SK-N-SH (cell line): ENCODE measurements around the gene ACLY. TPM values are rescaled to one million over a fixed set of nuclear protein-coding genes. Genes with fewer than 3 reads are reported as not detected.

ENCODE experiments used
- CTCF ChIA-PET: fragments of 300-600, 350-600 bp; formaldehyde crosslinking; extraction: SDS; loops from one replicate; lab custom pipeline; 2021; lab: Yijun Ruan, JAX
- POLR2A ChIA-PET: fragments of 350-600 bp; sonication (Branson Sonifier 250); formaldehyde crosslinking; extraction: SDS; loops from one replicate; lab custom pipeline; 2020; ENCODE audit warnings: antibody characterized with exemption, inconsistent platforms; lab: Yijun Ruan, JAX
- DNase-seq: peaks from one replicate; pipeline ENCODE4 v3.0.0; 2012
- H2AFZ ChIP-seq: fragments of 200-600 bp; sonication (generic); 2 replicates; pipeline ENCODE4 v1.8.1; 2016; ENCODE audit warnings: antibody characterized with exemption, mild to moderate bottlenecking, low read depth
- H3F3A ChIP-seq: fragments of 200-600 bp; sonication (generic); replicated peaks from 2 replicates; pipeline ENCODE3; 2016; ENCODE audit warnings: antibody characterized with exemption, mild to moderate bottlenecking; ENCODE audit not compliant: insufficient read depth
- H3K27ac ChIP-seq, 2 experiments: fragments of 200-500 bp in 1 of 2; fragments of 200-600 bp in 1 of 2; sonication (Bioruptor generic) in 1 of 2; sonication (generic), shearing (Covaris generic) in 1 of 2; 2 replicates each; pipeline versions ENCODE4 v1.5.1 to v1.6.1; 2014 to 2016; ENCODE audit warnings: low read depth in 2 of 2, inconsistent platforms in 1 of 2, low read length in 1 of 2, mild to moderate bottlenecking in 1 of 2, mixed read lengths in 1 of 2
- H3K27me3 ChIP-seq: fragments of 200-600 bp; sonication (generic), shearing (Covaris generic); 2 replicates; pipeline ENCODE4 v1.6.1; 2016; ENCODE audit warnings: mixed run types; ENCODE audit not compliant: insufficient read depth
- H3K36me3 ChIP-seq, 2 experiments: fragments of 200-500 bp in 1 of 2; fragments of 200-600 bp in 1 of 2; sonication (Bioruptor generic) in 1 of 2; sonication (generic) in 1 of 2; replicated peaks in 1 of 2; 2 replicates each; pipeline versions ENCODE3 to v1.5.1; 2014 to 2016; ENCODE audit warnings: low read length in 1 of 2, mild to moderate bottlenecking in 1 of 2; ENCODE audit not compliant: insufficient read depth in 2 of 2, control insufficient read depth in 1 of 2
- H3K4me1 ChIP-seq, 2 experiments: fragments of 200-500 bp in 1 of 2; fragments of 200-600 bp in 1 of 2; sonication (Bioruptor generic) in 1 of 2; sonication (generic), shearing (Covaris generic) in 1 of 2; 2 replicates each; pipeline versions ENCODE4 v1.5.1 to v1.6.1; 2014 to 2016; ENCODE audit warnings: low read depth in 1 of 2, low read length in 1 of 2, mixed run types in 1 of 2; ENCODE audit not compliant: insufficient read depth in 2 of 2, control insufficient read depth in 1 of 2
- H3K4me2 ChIP-seq: fragments of 200-600 bp; sonication (generic), shearing (Covaris generic); 2 replicates; pipeline ENCODE4 v1.6.1; 2017; ENCODE audit warnings: mixed run types
- H3K4me3 ChIP-seq, 2 experiments: fragments of 200-500 bp in 1 of 2; fragments of 200-600 bp in 1 of 2; sonication (Bioruptor generic) in 1 of 2; sonication (generic), shearing (Covaris generic) in 1 of 2; 2 replicates each; pipeline versions ENCODE4 v1.5.1 to v1.8.1; 2014 to 2016; ENCODE audit warnings: low read depth in 2 of 2, inconsistent platforms in 1 of 2, low read length in 1 of 2, mild to moderate bottlenecking in 1 of 2, mixed read lengths in 1 of 2, moderate library complexity in 1 of 2
- H3K79me2 ChIP-seq: fragments of 200-600 bp; sonication (generic); 2 replicates; pipeline ENCODE4 v1.8.1; 2017; ENCODE audit warnings: mild to moderate bottlenecking; ENCODE audit not compliant: insufficient read depth
- H3K9ac ChIP-seq: fragments of 200-600 bp; sonication (generic); 2 replicates; pipeline ENCODE4 v1.6.1; 2017; ENCODE audit warnings: mixed run types
- H3K9me2 ChIP-seq: fragments of 200-600 bp; sonication (generic); 2 replicates; pipeline ENCODE4 v1.6.1; 2017; ENCODE audit warnings: mixed run types
- H3K9me3 ChIP-seq: fragments of 200-600 bp; sonication (generic); 2 replicates; pipeline ENCODE4 v1.6.1; 2017; ENCODE audit warnings: mixed run types, mild to moderate bottlenecking, moderate library complexity
- H4K20me1 ChIP-seq: fragments of 200-600 bp; sonication (generic); 2 replicates; pipeline ENCODE4 v1.6.1; 2017; ENCODE audit warnings: mild to moderate bottlenecking, mixed run types; ENCODE audit not compliant: insufficient read depth
- EP300 ChIP-seq, 2 experiments: IDR thresholded peaks; 2 replicates each; pipeline versions ENCODE4 v1.4.0 to v1.6.1; 2012; ENCODE audit warnings: borderline replicate concordance in 1 of 2, low read depth in 1 of 2, low read length in 1 of 2
- EZH2phosphoT487 ChIP-seq: fragments of 200-600 bp; sonication (generic); IDR thresholded peaks from 2 replicates; pipeline ENCODE4 v1.6.1; 2017; ENCODE audit warnings: low read depth, mixed run types, mild to moderate bottlenecking, antibody characterized with exemption, moderate library complexity, borderline replicate concordance
- FOSL2 ChIP-seq: IDR thresholded peaks from 2 replicates; pipeline ENCODE4 v1.4.0; 2012; ENCODE audit warnings: low read depth, mild to moderate bottlenecking, moderate library complexity, borderline replicate concordance
- JUND ChIP-seq: IDR thresholded peaks from 2 replicates; pipeline ENCODE4 v1.4.0; 2012
- MAX ChIP-seq: IDR thresholded peaks from 2 replicates; pipeline ENCODE4 v1.4.0; 2012; ENCODE audit warnings: low read depth
- MEF2A ChIP-seq: IDR thresholded peaks from 2 replicates; pipeline ENCODE4 v1.4.0; 2012; ENCODE audit warnings: low read depth, borderline replicate concordance
- MXI1 ChIP-seq: IDR thresholded peaks from 2 replicates; pipeline ENCODE4 v1.6.1; 2012; ENCODE audit warnings: mild to moderate bottlenecking, low read depth, low read length, improper control_type of control experiment
- REST ChIP-seq: IDR thresholded peaks from 2 replicates; pipeline ENCODE4 v1.6.1; 2012; ENCODE audit warnings: mild to moderate bottlenecking, low read depth, low read length, moderate library complexity
- SIN3A ChIP-seq: IDR thresholded peaks from 2 replicates; pipeline ENCODE4 v1.6.1; 2012; ENCODE audit warnings: low read depth, mild to moderate bottlenecking, low read length, moderate library complexity, borderline replicate concordance
- TAF1 ChIP-seq: IDR thresholded peaks from 2 replicates; pipeline ENCODE4 v1.6.1; 2012; ENCODE audit warnings: low read depth, mild to moderate bottlenecking, low read length, moderate library complexity, borderline replicate concordance
- USF1 ChIP-seq: IDR thresholded peaks from 2 replicates; pipeline ENCODE4 v1.4.0; 2012; ENCODE audit warnings: low read depth, borderline replicate concordance
- USF2 ChIP-seq: fragments of 150-350 bp; IDR thresholded peaks from 2 replicates; pipeline ENCODE4 v1.6.1; 2017; ENCODE audit warnings: antibody characterized with exemption, low read length, low read depth, borderline replicate concordance
- YY1 ChIP-seq: IDR thresholded peaks from 2 replicates; pipeline ENCODE4 v1.4.0; 2012; ENCODE audit warnings: low read depth, mild to moderate bottlenecking
- WGBS: methylation state at CpG from one replicate; pipeline ENCODE4 v1.1.6; 2017; ENCODE audit warnings: low lambda C conversion rate; 5-methylcytosine and 5-hydroxymethylcytosine counted together
- polyA plus RNA-seq, 3 experiments: library from polyadenylated mRNA; depleted of rRNA; stranded (reverse); fragments of >200 nt; gene quantifications; 2 replicates each; pipeline ENCODE4 v1.2.3, GENCODE V29; 2012

ACLY gene
- polyA plus RNA-seq, 1 of the 3 experiments (the other 2 are of a cell fraction): 163 TPM

GRCh38 chr17:41920580-41920955 lies 1.8 kb upstream of the ACLY start:
- Histone ChIP-seq H3K36me3 (peaks cover 0 to 7% of the 10 kb centered on the region in 2 experiments), H3K9me2 (no peaks in the 10 kb centered on the region), H3F3A (peaks cover 10% of the 10 kb centered on the region), H3K79me2 (peaks cover 32% of the 10 kb centered on the region), H3K4me3 (no peak overlapping the region), H2AFZ (no peak overlapping the region), H3K4me1 (peaks cover 16 to 20% of the 10 kb centered on the region in 2 experiments; a peak in 2 of 4 replicates), H3K4me2 (no peak overlapping the region), H3K9me3 (no peaks in the 10 kb centered on the region), H3K27me3 (no peaks in the 10 kb centered on the region), H4K20me1 (peaks cover 22% of the 10 kb centered on the region), H3K9ac (no peak overlapping the region), H3K27ac (no peak overlapping the region)
- WGBS: 95% methylated on average over 5 of the region's 5 CpGs
- TF ChIP-seq JUND (no peak), EP300 (IDR thresholded peaks at IDR 0.05; ENCODE audit: borderline replicate concordance in 1 of 2, low read depth in 1 of 2, low read length in 1 of 2) (no peak), REST (no peak), MEF2A (no peak), YY1 (no peak), USF2 (no peak), USF1 (no peak), FOSL2 (no peak), EZH2phosphoT487 (no peak), SIN3A (no peak), MXI1 (no peak), TAF1 (no peak), MAX (no peak)
- POLR2A ChIA-PET: no interaction called here
- no peak for DNase-seq
- CTCF ChIA-PET: interaction anchor here (1.0 kb wide), 1 partner anchor 39 kb away, joined by 3 read pairs; no protein-coding TSS in a partner anchor
